HG02840 (cell line): ENCODE data around the gene PFN1.
"Not testable (repeated sequence)": the region's sequence is repeated elsewhere in the genome, so short reads cannot be mapped to it uniquely, and the experiment has no call there.

Experiments
- ATAC-seq: cut with Tn5 transposase; IDR thresholded peaks from one replicate; pipeline ENCODE4 v1.9.1; 2021; ENCODE audit warnings: mild to moderate bottlenecking, moderate library complexity, moderate number of reproducible peaks; ENCODE audit not compliant: unreplicated experiment, low FRiP score

Gene PFN1

GRCh38 chr17:4931963-4932362, 16.4 kb downstream of the PFN1 start, which contains the start of gene GP1BA:
GP1BA (plus strand) TSS chr17:4932277; CDS start chr17:4932605, 328 bp downstream.
- ATAC-seq, result no peak

DNA sequence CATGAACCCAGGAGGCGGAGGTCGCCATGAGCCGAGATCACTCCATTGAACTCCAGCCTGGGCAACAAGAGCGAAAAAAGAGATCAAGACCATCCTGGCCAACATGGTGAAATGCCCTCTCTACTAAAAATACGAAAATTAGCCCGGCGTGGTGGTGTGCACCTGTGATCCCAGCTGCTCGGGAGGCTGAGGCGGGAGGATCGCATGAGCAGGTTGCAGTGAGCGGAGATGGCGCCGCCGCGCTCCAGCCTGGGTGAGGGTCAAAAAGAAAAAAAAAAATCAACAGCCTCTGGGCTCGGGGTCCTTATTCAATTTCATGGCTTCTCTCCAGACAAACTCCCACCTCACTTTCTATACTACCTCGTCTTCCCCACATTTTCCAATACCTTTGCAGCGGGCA, 19.4 kb downstream of the PFN1 start:
- no peak for ATAC-seq

- ATAC-seq, result not testable (repeated sequence)
Measured at GRCh38 chr17:4926577-4927335, 21.6 kb downstream of the PFN1 start.

- ATAC-seq, result no peak
Measured at GRCh38 chr17:4921320-4921719, 27.0 kb downstream of the PFN1 start.

GRCh38 chr17:4920351-4921048, 27.8 kb downstream of the PFN1 start:
- ATAC-seq, result no peak

GRCh38 chr17:4919511-4920047, 28.8 kb downstream of the PFN1 start:
- no peak for ATAC-seq

- ATAC-seq, result not testable (repeated sequence)
Measured at GRCh38 chr17:4914551-4914950, 33.8 kb downstream of the PFN1 start.

GRCh38 chr17:4913994-4914393, 34.3 kb downstream of the PFN1 start:
- no peak for ATAC-seq

GRCh38 chr17:4908711-4909496, 39.4 kb downstream of the PFN1 start:
- no peak for ATAC-seq

- ATAC-seq, result no peak
Measured at GRCh38 chr17:4908301-4908700, 40.0 kb downstream of the PFN1 start.

GRCh38 chr17:4906642-4907041, 41.7 kb downstream of the PFN1 start:
- ATAC-seq, result not testable (repeated sequence)

DNA sequence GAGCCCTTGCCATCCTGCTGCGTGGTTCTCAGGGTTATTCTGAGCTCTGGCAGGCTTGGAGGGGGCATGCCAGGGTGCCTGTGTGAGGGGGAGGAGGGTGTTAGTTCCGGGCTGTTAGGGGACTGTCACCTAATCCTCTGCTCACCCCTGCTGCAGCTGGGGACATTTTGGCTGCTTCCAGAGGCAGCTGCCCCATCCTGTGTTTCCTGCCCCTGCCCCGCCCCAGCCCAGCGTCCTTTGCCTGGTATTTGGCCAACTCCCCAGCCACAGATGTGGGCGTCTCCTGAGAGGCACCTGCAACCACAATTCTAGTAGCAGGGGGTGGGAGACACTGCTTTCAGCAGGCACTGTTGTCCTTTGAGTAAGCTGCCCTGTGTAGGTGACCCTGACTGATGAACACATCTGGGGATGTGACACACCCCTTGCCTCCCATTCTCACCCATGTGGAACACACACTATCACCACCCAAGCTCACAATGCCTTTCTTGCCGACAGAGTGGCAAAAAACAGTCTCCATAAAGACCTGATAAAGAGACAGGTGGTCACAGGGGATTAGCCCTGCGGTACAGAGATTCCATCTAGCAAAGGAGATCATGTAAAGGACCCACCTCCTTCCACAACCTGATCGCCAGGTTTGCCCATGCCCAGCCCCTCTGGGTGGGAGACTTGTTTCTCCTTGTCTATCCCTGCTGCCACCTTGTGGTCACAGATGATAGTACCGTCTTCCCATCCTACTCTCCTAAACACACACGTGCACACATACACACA, 45.1 kb downstream of the PFN1 start, which contains the start of gene CHRNE:
TSS of gene CHRNE (minus strand) at position 48 of the 768 bp plus-strand sequence. CDS start at position 13, 35 bp downstream.
- ATAC-seq, result no peak

GRCh38 chr17:4902540-4902939, 45.8 kb downstream of the PFN1 start:
- no peak for ATAC-seq

DNA sequence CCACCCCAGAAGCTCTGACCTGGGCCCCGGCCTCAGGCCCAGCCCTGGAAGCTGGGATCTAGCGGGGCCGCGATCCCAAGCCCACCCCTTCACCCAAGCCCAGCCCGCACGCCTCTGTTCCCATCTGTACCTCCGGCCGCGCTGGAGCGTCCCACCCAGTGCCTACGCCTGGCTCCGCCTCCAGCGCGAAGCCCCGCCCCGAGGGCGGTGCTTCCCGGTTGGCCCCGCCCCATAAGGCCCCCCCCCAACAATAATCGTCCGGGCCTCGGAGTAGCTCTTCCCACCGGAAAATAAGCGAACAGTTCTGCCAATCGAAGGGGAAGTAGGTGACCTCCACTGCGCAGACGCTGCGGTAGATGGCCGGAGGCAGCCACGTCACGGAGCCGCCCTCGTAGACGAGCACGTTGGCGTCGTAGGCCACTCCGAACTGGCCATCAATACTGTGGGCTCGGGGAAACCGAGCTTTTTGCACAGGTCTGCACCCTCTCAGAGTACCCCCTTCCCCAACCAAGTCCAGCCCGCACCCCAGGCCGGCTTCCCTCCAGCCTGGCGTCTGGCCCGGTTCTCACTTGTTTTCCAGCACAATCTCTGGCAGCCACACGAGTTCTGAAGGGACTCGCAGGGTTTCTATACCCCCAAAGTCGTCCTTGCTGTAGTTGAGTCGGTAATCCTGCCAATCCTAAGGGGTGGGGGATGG, 46.5 kb downstream of the PFN1 start:
- no peak for ATAC-seq

GRCh38 chr17:4901108-4901647, 47.2 kb downstream of the PFN1 start:
- ATAC-seq, result no peak

GRCh38 chr17:4900231-4901107, 47.9 kb downstream of the PFN1 start:
- no peak for ATAC-seq

DNA sequence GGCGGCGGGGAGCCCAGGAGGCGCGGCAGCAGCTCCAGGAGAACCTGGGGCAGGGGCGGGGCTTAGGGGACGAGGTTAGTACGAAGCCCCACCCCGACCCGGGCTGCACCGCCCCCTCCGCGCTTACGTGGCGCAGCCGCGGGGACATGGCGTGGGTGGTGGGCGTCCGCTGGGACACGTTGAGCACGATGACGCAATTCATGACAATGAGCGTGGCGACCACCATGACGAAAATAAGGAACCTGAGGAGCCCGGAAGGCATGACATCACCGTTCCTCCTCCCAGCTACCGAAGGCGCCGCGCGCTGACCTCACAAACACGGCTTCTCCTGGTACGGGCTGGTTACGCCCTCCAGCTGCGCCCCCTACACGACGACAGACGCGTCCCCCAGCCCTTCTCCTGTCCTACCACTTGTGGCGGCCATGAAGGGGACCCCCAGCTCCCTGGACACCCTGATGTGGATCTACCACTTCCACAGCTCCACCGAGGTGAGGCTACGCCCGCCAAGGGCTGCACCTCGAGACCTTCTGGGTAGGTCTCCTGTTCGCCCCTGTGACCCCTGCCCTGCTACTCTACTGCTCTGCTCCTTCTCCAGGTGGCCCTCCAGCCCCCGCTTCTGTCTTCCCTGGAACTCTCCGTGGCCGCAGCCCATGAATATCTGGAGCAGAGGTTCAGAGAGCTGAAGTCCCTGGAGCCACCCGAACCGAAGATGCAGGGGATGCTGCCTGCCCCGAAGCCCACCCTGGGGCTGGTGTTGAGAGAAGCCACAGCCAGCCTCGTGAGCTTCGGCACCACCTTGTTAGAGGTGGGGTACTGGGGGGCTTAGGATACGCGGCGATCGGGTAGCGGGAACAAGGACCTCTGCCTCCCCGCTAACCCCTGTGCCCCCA, 48.7 kb downstream of the PFN1 start, which contains the start of gene C17orf107:
TSS of gene C17orf107 (plus strand) at position 196 of the 890 bp plus-strand sequence. CDS start at position 423, 227 bp downstream.
- ATAC-seq, result no peak
